ENCODE measurements around the gene DNAJB6.

DNAJB6 gene

DNA sequence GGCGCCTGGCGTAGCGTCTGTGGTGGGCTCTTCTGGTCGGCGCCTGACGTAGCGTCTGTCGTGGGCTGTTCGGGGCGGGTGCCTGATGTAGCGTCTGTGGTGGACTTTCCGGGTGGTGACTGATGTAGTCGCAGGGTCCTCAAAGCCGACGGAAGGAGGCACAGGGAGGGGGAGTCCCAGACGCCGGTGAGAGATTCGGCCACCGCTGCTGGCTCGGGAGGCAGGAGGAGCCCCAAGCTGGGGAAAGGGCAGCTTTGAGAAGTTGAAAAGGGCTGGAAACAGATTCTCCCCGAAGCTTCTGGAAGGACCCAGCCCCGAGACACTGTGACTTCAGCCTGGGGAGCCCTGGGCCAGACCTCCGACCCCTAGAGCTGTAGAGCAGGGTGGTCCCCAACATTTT lies 105.7 kb downstream of the DNAJB6 start:
- no peak for TF ChIP-seq EZH2phosphoT487 (conservative IDR thresholded peaks at IDR 0.05; ENCODE audit: low read length)
- TF ChIP-seq, protein P1, sequence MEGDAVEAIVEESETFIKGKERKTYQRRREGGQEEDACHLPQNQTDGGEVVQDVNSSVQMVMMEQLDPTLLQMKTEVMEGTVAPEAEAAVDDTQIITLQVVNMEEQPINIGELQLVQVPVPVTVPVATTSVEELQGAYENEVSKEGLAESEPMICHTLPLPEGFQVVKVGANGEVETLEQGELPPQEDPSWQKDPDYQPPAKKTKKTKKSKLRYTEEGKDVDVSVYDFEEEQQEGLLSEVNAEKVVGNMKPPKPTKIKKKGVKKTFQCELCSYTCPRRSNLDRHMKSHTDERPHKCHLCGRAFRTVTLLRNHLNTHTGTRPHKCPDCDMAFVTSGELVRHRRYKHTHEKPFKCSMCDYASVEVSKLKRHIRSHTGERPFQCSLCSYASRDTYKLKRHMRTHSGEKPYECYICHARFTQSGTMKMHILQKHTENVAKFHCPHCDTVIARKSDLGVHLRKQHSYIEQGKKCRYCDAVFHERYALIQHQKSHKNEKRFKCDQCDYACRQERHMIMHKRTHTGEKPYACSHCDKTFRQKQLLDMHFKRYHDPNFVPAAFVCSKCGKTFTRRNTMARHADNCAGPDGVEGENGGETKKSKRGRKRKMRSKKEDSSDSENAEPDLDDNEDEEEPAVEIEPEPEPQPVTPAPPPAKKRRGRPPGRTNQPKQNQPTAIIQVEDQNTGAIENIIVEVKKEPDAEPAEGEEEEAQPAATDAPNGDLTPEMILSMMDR (IDR thresholded peaks at IDR 0.05; ENCODE audit: insufficient read depth, low read length, poor library complexity, severe bottlenecking) = no peak
- Histone ChIP-seq H3K9ac (ENCODE audit: low read length) (no peak overlapping the region), H3K4me3 (ENCODE audit: insufficient read depth, low read length, poor library complexity, severe bottlenecking) (no peak overlapping the region), H3K9me3 (ENCODE audit: insufficient read depth, low read length) (no peaks in the 10 kb centered on the region), H3K4me2 (ENCODE audit: low read depth, low read length, poor library complexity, severe bottlenecking) (no peak overlapping the region), H3K79me2 (ENCODE audit: insufficient read depth, low read length) (no peaks in the 10 kb centered on the region), H2AFZ (ENCODE audit: low read depth, low read length, severe bottlenecking) (no peak overlapping the region), H3F3A (ENCODE audit: insufficient read depth) (no peaks in the 10 kb centered on the region), H3K27me3 (ENCODE audit: low read length) (no peaks in the 10 kb centered on the region), H3K9me2 (replicated peaks; ENCODE audit: insufficient read depth, low read length) (no peaks in the 10 kb centered on the region), H3K36me3 (ENCODE audit: low read length) (no peaks in the 10 kb centered on the region), H3K27ac (ENCODE audit: low read depth, low read length) (no peak overlapping the region), H4K20me1 (ENCODE audit: low read depth, low read length) (no peaks in the 10 kb centered on the region)

DNA sequence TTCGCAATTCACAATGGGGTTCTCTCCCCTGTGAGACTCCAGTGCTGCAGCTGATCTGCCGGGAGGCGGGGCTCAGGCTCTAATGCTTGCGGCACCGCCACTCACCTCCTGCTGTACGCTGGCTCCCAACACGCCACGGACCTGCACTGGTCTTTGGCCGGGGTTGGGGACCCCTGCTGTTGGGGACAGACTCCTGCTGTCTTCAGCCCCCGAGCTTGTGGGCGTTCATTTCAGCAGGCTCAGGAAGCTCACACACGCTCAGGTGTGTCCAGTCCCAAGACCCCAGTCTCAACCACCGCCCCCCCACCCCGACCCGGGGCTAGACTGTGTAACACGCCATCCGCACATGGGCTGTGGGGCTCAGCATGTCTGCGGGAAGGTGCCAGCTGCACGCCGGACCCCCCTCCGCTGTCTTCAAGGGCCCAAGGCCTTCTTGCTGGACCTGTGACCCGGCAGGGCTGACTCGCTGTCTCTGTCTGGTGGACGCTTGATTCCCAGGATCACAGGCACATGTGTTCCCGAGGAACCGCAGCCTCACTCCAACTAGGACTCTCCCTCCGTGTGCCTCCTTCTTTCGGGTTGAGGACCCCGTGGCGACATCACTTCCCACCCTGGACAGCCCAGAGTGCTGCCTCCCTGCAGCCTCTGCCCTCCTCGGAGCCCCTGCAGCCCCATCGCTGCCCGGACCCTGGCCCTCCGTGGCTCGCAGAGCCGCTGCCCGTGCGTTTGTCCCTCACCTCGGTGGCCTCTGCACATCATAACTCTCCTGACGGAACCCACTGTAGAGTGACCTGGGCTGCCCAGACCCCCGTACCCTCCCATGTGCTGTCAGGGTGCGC lies 106.4 kb downstream of the DNAJB6 start:
- Histone ChIP-seq H4K20me1 (ENCODE audit: low read depth, low read length) (no peaks in the 10 kb centered on the region), H2AFZ (ENCODE audit: low read depth, low read length, severe bottlenecking) (no peak overlapping the region), H3K36me3 (ENCODE audit: low read length) (no peaks in the 10 kb centered on the region), H3F3A (ENCODE audit: insufficient read depth) (no peaks in the 10 kb centered on the region), H3K27ac (ENCODE audit: low read depth, low read length) (no peak overlapping the region), H3K4me2 (ENCODE audit: low read depth, low read length, poor library complexity, severe bottlenecking) (no peak overlapping the region), H3K9me2 (replicated peaks; ENCODE audit: insufficient read depth, low read length) (no peaks in the 10 kb centered on the region), H3K4me3 (ENCODE audit: insufficient read depth, low read length, poor library complexity, severe bottlenecking) (no peak overlapping the region), H3K9me3 (ENCODE audit: insufficient read depth, low read length) (no peaks in the 10 kb centered on the region), H3K79me2 (ENCODE audit: insufficient read depth, low read length) (no peaks in the 10 kb centered on the region), H3K27me3 (ENCODE audit: low read length) (no peaks in the 10 kb centered on the region), H3K9ac (ENCODE audit: low read length) (no peak overlapping the region)
- TF ChIP-seq, protein P1 (IDR thresholded peaks at IDR 0.05; ENCODE audit: insufficient read depth, low read length, poor library complexity, severe bottlenecking) = no peak
- TF ChIP-seq EZH2phosphoT487 (conservative IDR thresholded peaks at IDR 0.05; ENCODE audit: low read length) = no peak

DNA sequence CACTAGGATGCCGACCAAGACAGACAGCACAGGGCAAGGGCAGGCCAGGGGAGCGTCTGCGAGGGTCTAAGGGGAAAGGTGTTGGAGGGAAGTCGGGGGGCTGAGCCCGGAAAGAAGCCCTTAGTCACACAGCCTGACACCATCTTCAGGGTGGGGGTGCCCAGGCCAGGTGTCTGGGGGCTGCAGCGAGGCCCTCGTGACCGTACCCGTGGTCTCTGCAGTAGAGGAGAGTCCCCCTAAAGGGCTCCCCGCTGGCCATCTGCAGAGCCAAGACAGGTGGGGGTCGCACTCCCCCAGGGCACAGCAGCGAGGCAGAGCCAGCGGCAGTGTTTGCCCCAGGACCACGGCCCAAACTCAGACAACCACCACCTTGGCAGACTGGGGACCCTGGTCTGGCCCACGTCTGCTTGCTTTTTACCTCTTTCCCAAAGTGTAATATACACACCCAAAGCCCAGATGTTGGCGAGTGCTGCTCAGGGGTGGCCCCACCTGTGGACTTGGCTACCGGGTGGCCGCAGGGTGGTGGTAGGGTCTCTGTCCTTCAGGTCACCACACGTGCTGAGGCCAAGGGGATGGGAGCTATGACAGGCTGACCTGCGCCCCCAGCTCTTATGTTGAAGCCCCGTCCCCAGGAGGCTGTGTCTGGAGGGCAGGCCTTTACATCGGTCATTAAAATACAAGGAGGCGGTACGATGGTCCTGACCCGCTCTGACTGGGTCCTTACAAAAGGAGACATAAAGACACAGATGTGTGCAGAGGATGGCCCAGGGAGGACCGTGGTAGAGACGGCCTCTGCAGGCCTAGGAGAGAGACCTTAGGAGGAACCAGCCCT lies 107.4 kb downstream of the DNAJB6 start:
- Histone ChIP-seq H3F3A (ENCODE audit: insufficient read depth) (no peaks in the 10 kb centered on the region), H3K9me2 (replicated peaks; ENCODE audit: insufficient read depth, low read length) (no peaks in the 10 kb centered on the region), H4K20me1 (ENCODE audit: low read depth, low read length) (no peaks in the 10 kb centered on the region), H2AFZ (ENCODE audit: low read depth, low read length, severe bottlenecking) (no peak overlapping the region), H3K27ac (ENCODE audit: low read depth, low read length) (no peak overlapping the region), H3K27me3 (ENCODE audit: low read length) (no peaks in the 10 kb centered on the region), H3K9ac (ENCODE audit: low read length) (no peak overlapping the region), H3K36me3 (ENCODE audit: low read length) (no peaks in the 10 kb centered on the region), H3K79me2 (ENCODE audit: insufficient read depth, low read length) (no peaks in the 10 kb centered on the region), H3K4me2 (ENCODE audit: low read depth, low read length, poor library complexity, severe bottlenecking) (no peak overlapping the region), H3K4me3 (ENCODE audit: insufficient read depth, low read length, poor library complexity, severe bottlenecking) (no peak overlapping the region), H3K9me3 (ENCODE audit: insufficient read depth, low read length) (no peaks in the 10 kb centered on the region)
- TF ChIP-seq, protein P1 (IDR thresholded peaks at IDR 0.05; ENCODE audit: insufficient read depth, low read length, poor library complexity, severe bottlenecking) = no peak
- TF ChIP-seq EZH2phosphoT487 (conservative IDR thresholded peaks at IDR 0.05; ENCODE audit: low read length) = no peak
